ENCODE data around the gene ATXN2L. TPM values are rescaled to one million over a fixed set of nuclear protein-coding genes. Genes with fewer than 3 reads are reported as not detected.
A peak's percentile ranks its signal among the peaks of the same experiment; 100 is the strongest.

The ATXN2L gene
- total and polyA plus RNA-seq, 2 of the 13 experiments (the other 11 are each of a cell fraction or from before 2014, with no cell fraction given) = 40.8 to 55.1 TPM

DNA sequence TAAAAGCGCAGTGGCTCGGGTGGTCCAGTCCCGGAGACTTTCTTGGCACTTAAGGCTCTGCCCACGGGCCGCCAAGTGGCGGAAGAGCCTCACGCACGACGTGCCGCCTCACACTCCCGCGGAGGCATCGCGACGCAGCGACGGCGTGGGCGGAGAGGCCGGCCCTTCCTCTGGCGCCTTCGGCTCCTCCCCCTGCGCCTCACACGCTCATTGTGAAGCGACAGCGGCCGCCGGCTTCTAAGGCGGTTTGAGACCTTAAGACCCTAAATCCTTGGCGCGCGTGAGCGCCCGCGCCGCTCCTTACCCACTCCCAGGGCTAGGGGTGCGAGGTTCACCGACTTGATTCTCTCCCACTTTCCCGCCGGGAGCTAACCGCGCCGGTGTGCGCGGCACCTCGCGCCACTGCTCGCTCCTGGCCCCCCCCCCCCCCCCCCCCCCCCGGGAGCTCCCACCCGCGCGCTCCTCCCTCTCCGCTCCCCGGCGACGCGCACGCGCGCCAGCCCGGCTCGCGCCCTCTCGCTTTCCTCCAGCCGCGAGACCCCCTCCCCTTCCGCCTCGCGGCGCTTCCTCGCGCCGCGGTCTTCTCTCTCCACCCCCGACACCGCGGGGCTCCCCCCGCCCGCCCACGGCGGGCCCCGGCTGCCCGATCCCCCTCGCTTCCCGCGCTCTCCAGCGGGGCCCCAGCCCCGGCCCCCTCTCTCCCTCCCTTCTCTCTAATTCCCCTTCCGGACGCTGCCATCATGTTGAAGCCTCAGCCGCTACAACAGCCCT lies at the start of gene ATXN2L (continued):
- TF ChIP-seq BORCS8-MEF2B (CRISPR knock-in tag; IDR thresholded peaks at IDR 0.05) (peak; percentile 97), MAFG (CRISPR knock-in tag; IDR thresholded peaks at IDR 0.05) (no peak), ZNF12 (CRISPR knock-in tag; IDR thresholded peaks at IDR 0.05) (peak; percentile 82), ZNF543 (CRISPR knock-in tag; IDR thresholded peaks at IDR 0.05) (no peak), FOSL1 (CRISPR knock-in tag; IDR thresholded peaks at IDR 0.05; ENCODE audit: borderline replicate concordance) (0 out of 2 replicates have a peak, but pooled peaks have one; percentile 18), ZSCAN22 (CRISPR knock-in tag; IDR thresholded peaks at IDR 0.05) (no peak), ZNF326 (CRISPR knock-in tag; IDR thresholded peaks at IDR 0.05; ENCODE audit: borderline replicate concordance) (peak; percentile 100), TOE1 (CRISPR knock-in tag; IDR thresholded peaks at IDR 0.05) (peak; percentile 84; the same call in 1 of the 2 replicates), ZNF781 (CRISPR knock-in tag; IDR thresholded peaks at IDR 0.05; ENCODE audit: borderline replicate concordance, not compliant biosample characterization) (peak; percentile 92), PAX8 (CRISPR knock-in tag; IDR thresholded peaks at IDR 0.05; ENCODE audit: borderline replicate concordance) (no peak; the same call in 1 of the 2 replicates), ZSCAN9 (CRISPR knock-in tag; IDR thresholded peaks at IDR 0.05; ENCODE audit: borderline replicate concordance) (peak; percentile 93), HOXA7 (CRISPR knock-in tag; IDR thresholded peaks at IDR 0.05) (no peak), TEAD3 (CRISPR knock-in tag; optimal IDR thresholded peaks at IDR 0.05; ENCODE audit: borderline replicate concordance) (peak; percentile 94), ZNF652 (CRISPR knock-in tag; IDR thresholded peaks at IDR 0.05; ENCODE audit: borderline replicate concordance, low read depth) (no peak; the same call in 1 of the 2 replicates), JDP2 (CRISPR knock-in tag; IDR thresholded peaks at IDR 0.05; ENCODE audit: borderline replicate concordance) (no peak), STAT5B (CRISPR knock-in tag; IDR thresholded peaks at IDR 0.05) (peak; percentile 93), TBX3 (IDR thresholded peaks at IDR 0.05; ENCODE audit: borderline replicate concordance) (peak; percentile 87), SMAD3 (CRISPR knock-in tag; IDR thresholded peaks at IDR 0.05) (peak; percentile 88), ZNF101 (CRISPR knock-in tag; IDR thresholded peaks at IDR 0.05; ENCODE audit: borderline replicate concordance, low read depth) (0 out of 2 replicates have a peak, but pooled peaks have one; percentile 75), IKZF1 (IDR thresholded peaks at IDR 0.05) (no peak)
- TF ChIP-seq, protein P1, sequence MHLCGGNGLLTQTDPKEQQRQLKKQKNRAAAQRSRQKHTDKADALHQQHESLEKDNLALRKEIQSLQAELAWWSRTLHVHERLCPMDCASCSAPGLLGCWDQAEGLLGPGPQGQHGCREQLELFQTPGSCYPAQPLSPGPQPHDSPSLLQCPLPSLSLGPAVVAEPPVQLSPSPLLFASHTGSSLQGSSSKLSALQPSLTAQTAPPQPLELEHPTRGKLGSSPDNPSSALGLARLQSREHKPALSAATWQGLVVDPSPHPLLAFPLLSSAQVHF (CRISPR knock-in tag; IDR thresholded peaks at IDR 0.05) = 0 out of 2 replicates have a peak, but pooled peaks have one; percentile 25
- TF ChIP-seq, protein P2, sequence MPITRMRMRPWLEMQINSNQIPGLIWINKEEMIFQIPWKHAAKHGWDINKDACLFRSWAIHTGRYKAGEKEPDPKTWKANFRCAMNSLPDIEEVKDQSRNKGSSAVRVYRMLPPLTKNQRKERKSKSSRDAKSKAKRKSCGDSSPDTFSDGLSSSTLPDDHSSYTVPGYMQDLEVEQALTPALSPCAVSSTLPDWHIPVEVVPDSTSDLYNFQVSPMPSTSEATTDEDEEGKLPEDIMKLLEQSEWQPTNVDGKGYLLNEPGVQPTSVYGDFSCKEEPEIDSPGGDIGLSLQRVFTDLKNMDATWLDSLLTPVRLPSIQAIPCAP (CRISPR knock-in tag; IDR thresholded peaks at IDR 0.05; ENCODE audit: low read depth) = no peak
- TF ChIP-seq, protein P3, sequence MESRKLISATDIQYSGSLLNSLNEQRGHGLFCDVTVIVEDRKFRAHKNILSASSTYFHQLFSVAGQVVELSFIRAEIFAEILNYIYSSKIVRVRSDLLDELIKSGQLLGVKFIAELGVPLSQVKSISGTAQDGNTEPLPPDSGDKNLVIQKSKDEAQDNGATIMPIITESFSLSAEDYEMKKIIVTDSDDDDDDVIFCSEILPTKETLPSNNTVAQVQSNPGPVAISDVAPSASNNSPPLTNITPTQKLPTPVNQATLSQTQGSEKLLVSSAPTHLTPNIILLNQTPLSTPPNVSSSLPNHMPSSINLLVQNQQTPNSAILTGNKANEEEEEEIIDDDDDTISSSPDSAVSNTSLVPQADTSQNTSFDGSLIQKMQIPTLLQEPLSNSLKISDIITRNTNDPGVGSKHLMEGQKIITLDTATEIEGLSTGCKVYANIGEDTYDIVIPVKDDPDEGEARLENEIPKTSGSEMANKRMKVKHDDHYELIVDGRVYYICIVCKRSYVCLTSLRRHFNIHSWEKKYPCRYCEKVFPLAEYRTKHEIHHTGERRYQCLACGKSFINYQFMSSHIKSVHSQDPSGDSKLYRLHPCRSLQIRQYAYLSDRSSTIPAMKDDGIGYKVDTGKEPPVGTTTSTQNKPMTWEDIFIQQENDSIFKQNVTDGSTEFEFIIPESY (CRISPR knock-in tag; IDR thresholded peaks at IDR 0.05) = peak; percentile 85
- TF ChIP-seq, protein P4, sequence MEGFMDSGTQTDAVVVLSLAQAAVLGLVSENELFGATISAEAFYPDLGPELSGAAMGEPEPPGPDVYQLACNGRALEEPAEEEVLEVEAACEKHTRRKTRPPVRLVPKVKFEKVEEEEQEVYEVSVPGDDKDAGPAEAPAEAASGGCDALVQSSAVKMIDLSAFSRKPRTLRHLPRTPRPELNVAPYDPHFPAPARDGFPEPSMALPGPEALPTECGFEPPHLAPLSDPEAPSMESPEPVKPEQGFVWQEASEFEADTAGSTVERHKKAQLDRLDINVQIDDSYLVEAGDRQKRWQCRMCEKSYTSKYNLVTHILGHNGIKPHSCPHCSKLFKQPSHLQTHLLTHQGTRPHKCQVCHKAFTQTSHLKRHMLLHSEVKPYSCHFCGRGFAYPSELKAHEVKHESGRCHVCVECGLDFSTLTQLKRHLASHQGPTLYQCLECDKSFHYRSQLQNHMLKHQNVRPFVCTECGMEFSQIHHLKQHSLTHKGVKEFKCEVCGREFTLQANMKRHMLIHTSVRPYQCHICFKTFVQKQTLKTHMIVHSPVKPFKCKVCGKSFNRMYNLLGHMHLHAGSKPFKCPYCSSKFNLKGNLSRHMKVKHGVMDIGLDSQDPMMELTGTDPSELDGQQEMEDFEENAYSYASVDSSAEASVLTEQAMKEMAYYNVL (CRISPR knock-in tag; IDR thresholded peaks at IDR 0.05; ENCODE audit: borderline replicate concordance) = peak; percentile 88
- TF ChIP-seq, protein P5, sequence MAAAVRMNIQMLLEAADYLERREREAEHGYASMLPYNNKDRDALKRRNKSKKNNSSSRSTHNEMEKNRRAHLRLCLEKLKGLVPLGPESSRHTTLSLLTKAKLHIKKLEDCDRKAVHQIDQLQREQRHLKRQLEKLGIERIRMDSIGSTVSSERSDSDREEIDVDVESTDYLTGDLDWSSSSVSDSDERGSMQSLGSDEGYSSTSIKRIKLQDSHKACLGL (CRISPR knock-in tag; IDR thresholded peaks at IDR 0.05) = peak; percentile 81
